GM12891 (cell line): ENCODE results near the gene HOXD10.
A peak's percentile ranks its signal among the peaks of the same experiment; 100 is the strongest.

ENCODE experiments used
- PAX5 ChIP-seq: IDR thresholded peaks from 2 replicates; pipeline ENCODE4 v1.6.1; 2011; ENCODE audit warnings: low read length, moderate library complexity, mild to moderate bottlenecking; ENCODE audit not compliant: insufficient read depth, severe bottlenecking
- POLR2A ChIP-seq: IDR thresholded peaks from 2 replicates; pipeline ENCODE4 v1.6.1; 2011; ENCODE audit warnings: low read depth, low read length, control low read depth
- POLR2AphosphoS5 ChIP-seq: IDR thresholded peaks from 2 replicates; pipeline ENCODE4 v1.6.1; 2011; ENCODE audit warnings: low read depth, low read length, control low read depth
- SPI1 ChIP-seq: IDR thresholded peaks from 2 replicates; pipeline ENCODE4 v1.6.1; 2011; ENCODE audit warnings: low read depth, low read length, control low read depth
- TAF1 ChIP-seq: IDR thresholded peaks from 2 replicates; pipeline ENCODE4 v1.6.1; 2011; ENCODE audit warnings: low read depth, low read length, control low read depth

DNA sequence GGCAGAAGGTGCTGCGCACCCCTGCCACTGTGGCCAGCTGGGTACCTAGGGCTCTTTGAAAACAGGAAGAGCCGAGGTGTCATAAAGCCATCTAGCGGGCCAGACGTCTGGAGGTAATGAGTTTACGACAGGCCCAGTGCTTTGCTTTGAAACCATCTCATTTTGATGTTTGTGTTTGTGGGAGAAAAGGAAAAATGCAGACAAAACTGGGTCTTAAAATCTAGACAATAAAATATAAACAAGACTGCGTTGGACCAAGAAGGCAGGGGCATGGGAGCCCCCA, 9.1 kb downstream of the HOXD10 start:
- TF ChIP-seq POLR2AphosphoS5 (no peak), POLR2A (no peak), TAF1 (no peak), SPI1 (0 out of 2 replicates have a peak, but pooled peaks have one; percentile 10), PAX5 (no peak)
